Urinary bladder (tissue), 4 donors: Measurements from ENCODE around the gene RRP1B. TPM values are rescaled to one million over a fixed set of nuclear protein-coding genes. Genes with fewer than 3 reads are reported as not detected.
"Not testable (repeated sequence)": the region's sequence is repeated elsewhere in the genome, so short reads cannot be mapped to it uniquely, and the experiment has no call there.

Source experiments
- DNase-seq: peaks from one replicate; pipeline ENCODE4 v3.0.0-alpha.2; 2015; ENCODE audit errors: extremely low spot score
- H3K27ac ChIP-seq: one replicate; pipeline ENCODE4 v1.5.1; 2013; ENCODE audit warnings: low read depth, mild to moderate bottlenecking, moderate library complexity
- H3K36me3 ChIP-seq: one replicate; pipeline ENCODE4 v1.6.1; 2013; ENCODE audit warnings: mild to moderate bottlenecking, moderate library complexity; ENCODE audit not compliant: insufficient read depth
- H3K4me1 ChIP-seq: one replicate; pipeline ENCODE4 v1.6.1; 2013; ENCODE audit warnings: mild to moderate bottlenecking, moderate library complexity; ENCODE audit not compliant: insufficient read depth
- H3K4me3 ChIP-seq: one replicate; pipeline ENCODE4 v1.5.1; 2013; ENCODE audit warnings: low read depth, low read length
- whole genome bisulfite sequencing: extraction: QIAGEN DNeasy Blood & Tissue Kit; methylation state at CpG from one replicate; pipeline ENCODE4 v1.1.7; 2013; 5-methylcytosine and 5-hydroxymethylcytosine counted together
- polyA plus RNA-seq: library from polyadenylated mRNA; stranded (reverse); fragments of 200-250 nt; gene quantifications from one replicate; pipeline ENCODE4 v1.2.3, GENCODE V29; 2013
- total RNA-seq: library from RNA; depleted of rRNA; stranded (reverse); fragments of >200 nt; gene quantifications from one replicate; pipeline ENCODE4 v1.2.3, GENCODE V29; 2014
- donor health status: healthy with polysubstance abuse.
- donor health status: healthy.

Gene RRP1B, protein sequence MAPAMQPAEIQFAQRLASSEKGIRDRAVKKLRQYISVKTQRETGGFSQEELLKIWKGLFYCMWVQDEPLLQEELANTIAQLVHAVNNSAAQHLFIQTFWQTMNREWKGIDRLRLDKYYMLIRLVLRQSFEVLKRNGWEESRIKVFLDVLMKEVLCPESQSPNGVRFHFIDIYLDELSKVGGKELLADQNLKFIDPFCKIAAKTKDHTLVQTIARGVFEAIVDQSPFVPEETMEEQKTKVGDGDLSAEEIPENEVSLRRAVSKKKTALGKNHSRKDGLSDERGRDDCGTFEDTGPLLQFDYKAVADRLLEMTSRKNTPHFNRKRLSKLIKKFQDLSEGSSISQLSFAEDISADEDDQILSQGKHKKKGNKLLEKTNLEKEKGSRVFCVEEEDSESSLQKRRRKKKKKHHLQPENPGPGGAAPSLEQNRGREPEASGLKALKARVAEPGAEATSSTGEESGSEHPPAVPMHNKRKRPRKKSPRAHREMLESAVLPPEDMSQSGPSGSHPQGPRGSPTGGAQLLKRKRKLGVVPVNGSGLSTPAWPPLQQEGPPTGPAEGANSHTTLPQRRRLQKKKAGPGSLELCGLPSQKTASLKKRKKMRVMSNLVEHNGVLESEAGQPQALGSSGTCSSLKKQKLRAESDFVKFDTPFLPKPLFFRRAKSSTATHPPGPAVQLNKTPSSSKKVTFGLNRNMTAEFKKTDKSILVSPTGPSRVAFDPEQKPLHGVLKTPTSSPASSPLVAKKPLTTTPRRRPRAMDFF
- 17.2 TPM for total RNA-seq
- polyA plus RNA-seq = 13.5 TPM

DNA sequence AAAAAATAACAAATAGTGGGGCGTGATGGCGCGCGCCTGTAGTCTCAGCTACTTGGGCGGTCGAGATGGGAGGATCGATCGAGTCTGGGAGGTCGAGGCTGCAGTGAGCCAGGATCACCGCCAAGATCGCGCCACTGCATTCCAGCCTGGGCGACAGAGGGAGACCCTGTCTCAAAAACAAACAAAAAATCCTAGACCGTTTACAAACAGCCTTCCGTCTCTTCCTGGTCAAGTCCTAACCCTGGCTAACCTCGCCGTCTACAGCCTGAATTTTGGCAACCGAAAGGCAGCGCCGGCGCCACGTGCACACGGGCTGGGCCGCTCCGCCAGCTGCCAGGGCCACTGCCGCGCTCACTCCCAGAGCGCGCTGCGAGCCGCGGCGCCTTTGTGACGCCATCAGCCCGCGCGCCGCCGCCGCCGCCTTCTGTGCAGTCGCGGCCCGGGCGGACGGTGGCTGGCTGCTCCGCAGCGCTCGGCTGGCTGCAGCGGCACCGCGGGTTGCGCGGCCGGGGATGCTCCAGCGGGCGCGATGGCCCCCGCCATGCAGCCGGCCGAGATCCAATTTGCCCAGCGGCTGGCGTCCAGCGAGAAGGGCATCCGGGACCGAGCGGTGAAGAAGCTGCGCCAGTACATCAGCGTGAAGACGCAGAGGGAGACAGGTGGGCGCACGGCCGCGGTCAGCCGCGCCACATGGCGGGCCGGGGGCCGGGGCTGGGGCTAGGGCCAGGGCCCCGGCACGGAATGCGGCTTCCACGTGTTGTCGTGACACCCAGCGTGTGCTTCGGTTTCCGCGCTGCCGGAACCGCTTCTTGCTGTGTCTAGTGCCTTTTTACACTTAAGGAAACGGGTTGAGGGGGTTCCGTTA is at the start of gene RRP1B, which contains the start of gene HSF2BP:
RRP1B (plus strand) TSS at position 425 of the 865 bp plus-strand sequence; CDS start at position 530, 105 bp downstream.
HSF2BP (minus strand) TSS at position 353 of the 865 bp plus-strand sequence. CDS start 1,392 bp downstream, outside the sequence.
- Histone ChIP-seq H3K4me3 (peak within 1 kb of the TSS; percentile 80), H3K27ac (peak within 1 kb of the TSS; percentile 71), H3K36me3 (no peaks in the 10 kb centered on the region), H3K4me1 (no peaks in the 10 kb centered on the region)
- WGBS = 5% methylated on average over 92 of the region's 92 CpGs
- DNase-seq = no peak

DNA sequence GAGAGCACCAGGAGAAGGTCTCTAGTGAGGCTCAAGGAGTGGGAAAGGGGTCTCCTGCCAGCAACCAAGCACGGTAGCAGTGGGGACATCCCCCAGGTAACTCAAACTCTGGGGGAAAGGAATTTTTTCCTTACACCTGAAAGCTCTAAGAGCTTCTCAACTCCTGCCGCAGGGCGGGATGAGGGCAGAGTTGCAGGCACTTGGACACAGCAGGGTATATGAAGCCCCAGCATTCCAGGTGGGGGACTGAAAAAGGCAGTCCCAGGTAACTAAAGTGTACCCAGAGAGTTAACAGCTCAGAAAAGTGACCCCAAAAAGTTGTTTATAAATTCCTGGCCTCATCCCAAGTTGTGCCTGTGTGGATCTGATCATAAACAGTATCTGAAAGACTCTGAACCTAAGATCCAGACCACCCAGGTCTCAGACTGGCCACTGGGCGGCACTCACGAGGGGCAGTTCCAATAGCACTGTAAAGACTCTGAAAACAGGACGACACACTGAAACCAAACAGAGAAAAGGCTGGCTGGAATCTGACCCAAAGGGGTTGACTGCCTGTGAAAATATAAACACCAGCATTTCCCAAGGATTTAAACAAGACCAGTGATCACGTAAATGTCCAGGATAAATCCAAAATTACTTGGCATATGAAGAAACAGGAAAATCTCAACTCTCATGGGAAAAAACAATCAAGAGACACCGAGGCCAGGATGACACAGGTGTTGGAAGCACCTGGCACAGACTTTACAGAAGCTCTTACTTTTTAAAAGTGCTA is 47.6 kb upstream of the RRP1B start:
- Histone ChIP-seq H3K36me3 (no peaks in the 10 kb centered on the region), H3K4me3 (no peak overlapping the region), H3K4me1 (peaks cover 3% of the 10 kb centered on the region), H3K27ac (no peak overlapping the region)
- 30% methylated on average over 8 of the region's 8 CpGs for WGBS
- no peak for DNase-seq

DNA sequence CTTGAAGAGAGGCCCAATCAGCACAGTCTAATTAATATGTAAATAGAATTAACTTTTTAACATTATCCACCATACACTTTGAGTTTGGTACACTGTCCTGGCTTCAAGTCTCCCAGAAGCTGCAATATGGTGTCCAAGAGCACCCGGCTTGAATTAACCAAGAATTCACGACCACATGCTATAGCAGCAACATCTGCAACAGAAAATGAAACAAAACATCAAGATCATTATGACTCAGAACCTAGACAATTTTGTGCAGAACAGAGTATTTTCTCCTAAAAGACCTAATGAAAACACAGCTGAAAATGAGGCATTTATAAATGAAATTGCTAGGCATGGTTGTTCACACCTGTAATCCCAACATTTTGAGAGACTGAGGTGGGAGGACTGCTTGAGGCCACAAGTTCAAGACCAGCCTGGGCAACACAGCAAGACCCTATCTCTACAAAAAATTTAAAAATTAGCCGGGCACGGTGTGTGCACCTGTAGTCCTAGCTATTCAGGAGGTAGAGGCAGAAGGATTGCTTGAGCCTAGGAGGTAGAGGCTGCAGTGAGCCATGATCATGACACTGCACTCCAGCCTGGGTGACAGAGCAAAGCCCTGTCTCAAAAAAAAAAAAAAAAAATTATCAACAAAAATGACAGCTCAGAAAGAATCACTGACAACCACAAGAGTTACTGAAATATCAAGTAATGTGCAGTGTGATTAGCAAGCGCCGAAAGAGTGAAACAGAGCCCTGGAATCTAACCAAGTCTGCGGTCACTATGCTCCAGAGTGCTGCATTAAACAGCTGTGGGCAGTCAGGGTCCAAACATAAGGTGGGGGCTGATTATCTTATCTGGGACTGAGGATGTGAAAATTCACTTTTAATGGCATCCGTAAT is 45.4 kb upstream of the RRP1B start:
- DNase-seq = no peak

DNA sequence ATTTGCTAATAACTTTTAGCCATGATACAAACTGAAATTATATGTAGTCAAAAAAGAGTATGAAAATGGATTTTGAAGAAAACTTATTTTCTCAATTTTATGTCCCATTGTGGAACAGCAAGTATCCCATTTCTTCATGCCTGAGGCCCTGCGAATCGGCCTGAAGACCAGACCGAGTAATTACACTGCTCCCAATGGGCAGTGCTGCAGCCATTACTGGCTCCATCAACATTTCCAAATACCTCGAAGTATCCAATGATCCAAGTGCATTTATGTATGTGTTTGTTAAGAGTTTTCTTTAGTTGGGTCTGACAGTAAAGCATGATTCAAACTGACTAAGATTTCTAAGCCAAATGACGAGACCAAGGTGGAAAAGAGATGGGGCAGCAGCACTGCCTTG is 44.5 kb upstream of the RRP1B start:
- 82% methylated on average over 5 of the region's 5 CpGs for WGBS
- H3K36me3 ChIP-seq = no peaks in the 10 kb centered on the region
- DNase-seq = no peak

More for the DNA sequence above, 45.4 kb upstream of the RRP1B start:
- H3K36me3 ChIP-seq = no peaks in the 10 kb centered on the region
- 81% methylated on average over 8 of the region's 8 CpGs for WGBS
- H3K27ac ChIP-seq = no peak overlapping the region
- H3K4me3 ChIP-seq = no peak overlapping the region
- H3K4me1 ChIP-seq = peaks cover 3% of the 10 kb centered on the region

DNA sequence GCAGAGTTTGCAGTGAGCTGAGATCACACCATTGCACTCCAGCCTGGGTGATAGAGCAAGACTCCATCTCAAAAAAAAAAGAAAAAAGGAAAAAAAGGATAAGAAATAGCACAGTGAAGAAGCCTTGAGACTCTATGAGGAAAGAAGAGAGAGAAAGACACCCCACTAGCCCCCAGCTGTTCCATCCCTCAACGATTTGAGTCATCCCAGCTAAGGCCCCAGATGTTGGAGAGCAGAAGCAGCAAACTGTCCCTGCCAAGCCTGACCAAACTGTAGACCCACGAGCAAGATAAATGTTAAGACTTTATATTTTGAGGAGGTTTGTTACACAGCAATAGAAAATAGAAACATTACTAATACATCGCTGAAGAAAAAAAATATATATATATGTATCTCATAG is 42.5 kb upstream of the RRP1B start:
- H3K4me3 ChIP-seq, H3K27ac ChIP-seq, DNase-seq, H3K4me1 ChIP-seq, H3K36me3 ChIP-seq: not testable (repeated sequence)
- WGBS = 75% methylated on average over 3 of the region's 3 CpGs

More for the DNA sequence above, 44.5 kb upstream of the RRP1B start:
- peaks cover 1% of the 10 kb centered on the region for H3K4me1 ChIP-seq
- H3K27ac ChIP-seq = no peak overlapping the region
- H3K4me3 ChIP-seq = no peak overlapping the region

DNA sequence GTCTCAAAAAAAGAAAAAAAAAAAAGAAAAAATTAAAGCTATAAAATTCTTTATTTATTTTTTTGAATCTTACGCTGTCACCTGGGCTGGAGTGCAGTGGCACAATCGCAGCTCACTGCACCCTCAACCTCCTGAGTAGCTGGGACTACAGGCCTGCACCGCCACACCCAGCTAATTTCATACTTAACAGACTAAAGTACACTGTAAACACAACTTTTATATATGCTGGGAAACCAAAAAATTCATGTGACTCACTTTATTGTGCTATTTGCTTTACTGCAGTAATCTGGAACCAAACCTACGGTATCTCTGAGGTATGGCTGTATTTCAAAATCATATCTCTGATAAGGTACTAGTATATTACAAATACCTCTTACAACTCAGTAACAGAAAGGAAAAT is 40.4 kb upstream of the RRP1B start:
- Histone ChIP-seq H3K4me1 (no peaks in the 10 kb centered on the region), H3K27ac (no peak overlapping the region), H3K36me3 (no peaks in the 10 kb centered on the region), H3K4me3 (no peak overlapping the region)
- WGBS = 91% methylated on average over 4 of the region's 4 CpGs
- no peak for DNase-seq

DNA sequence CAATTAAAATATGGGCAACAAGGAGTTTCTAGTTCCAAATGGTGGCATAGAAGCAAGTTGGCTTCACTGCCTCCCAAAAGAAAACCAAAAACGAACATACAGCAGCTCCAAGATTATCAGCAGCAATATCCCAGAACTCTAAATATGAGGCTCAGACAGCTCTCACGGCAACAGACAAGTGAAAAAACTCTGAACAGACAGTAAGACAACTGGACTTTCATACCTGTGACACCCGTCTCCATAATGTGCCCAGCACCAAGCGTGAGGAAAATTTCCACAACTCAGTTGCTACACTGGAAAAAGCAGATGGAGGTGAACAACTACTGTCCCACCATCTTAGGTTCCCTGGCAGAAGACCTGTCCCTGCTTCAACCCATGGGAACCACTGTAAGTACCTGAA is 40.0 kb upstream of the RRP1B start:
- Histone ChIP-seq H3K4me3 (no peak overlapping the region), H3K27ac (no peak overlapping the region), H3K36me3 (no peaks in the 10 kb centered on the region), H3K4me1 (no peaks in the 10 kb centered on the region)
- WGBS = 92% methylated on average over 4 of the region's 4 CpGs
- no peak for DNase-seq

DNA sequence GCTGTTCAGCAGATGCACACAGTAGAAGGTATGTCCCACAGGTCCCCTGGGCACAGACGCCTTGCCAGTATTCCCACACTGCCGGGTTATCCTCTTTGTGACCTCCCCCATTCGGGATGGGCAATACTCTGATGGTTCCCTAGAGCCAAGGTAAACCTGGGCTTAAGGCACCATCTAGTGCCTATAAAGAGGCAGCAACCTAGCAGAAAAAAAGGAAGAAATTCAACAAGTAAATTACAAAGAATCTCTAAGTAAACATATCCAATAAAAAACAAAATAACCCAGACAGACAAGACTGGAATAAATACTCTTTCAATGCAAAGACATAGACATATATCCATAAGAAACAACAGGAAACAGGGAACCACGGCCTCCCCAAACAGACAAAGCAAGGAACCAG is 39.5 kb upstream of the RRP1B start:
- WGBS = 89% methylated on average over 4 of the region's 4 CpGs
- Histone ChIP-seq H3K4me1 (no peaks in the 10 kb centered on the region), H3K27ac (no peak overlapping the region), H3K36me3 (no peaks in the 10 kb centered on the region), H3K4me3 (no peak overlapping the region)
- DNase-seq = no peak

DNA sequence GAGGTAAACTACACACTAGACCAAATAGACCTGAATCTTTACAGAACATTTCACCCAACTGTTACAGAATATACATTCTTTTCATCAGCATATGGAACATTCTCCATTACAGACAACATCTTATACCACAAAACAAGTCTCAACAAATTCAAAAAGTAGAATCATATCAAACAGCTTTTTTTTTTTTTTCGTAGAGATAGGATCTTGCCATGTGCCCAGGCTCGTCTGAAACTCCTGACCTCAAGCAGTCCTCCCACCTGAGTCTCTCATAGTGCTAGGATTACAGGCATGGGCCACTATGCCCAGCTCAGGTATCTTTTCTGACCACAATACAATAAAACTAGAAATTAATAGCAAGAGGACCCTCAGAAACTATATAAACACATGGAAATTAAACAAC is 36.6 kb upstream of the RRP1B start:
- no peaks in the 10 kb centered on the region for H3K36me3 ChIP-seq
- WGBS = 80% methylated on average over 2 of the region's 2 CpGs
- no peaks in the 10 kb centered on the region for H3K4me1 ChIP-seq
- DNase-seq = no peak
- no peak overlapping the region for H3K27ac ChIP-seq
- H3K4me3 ChIP-seq = no peak overlapping the region

DNA sequence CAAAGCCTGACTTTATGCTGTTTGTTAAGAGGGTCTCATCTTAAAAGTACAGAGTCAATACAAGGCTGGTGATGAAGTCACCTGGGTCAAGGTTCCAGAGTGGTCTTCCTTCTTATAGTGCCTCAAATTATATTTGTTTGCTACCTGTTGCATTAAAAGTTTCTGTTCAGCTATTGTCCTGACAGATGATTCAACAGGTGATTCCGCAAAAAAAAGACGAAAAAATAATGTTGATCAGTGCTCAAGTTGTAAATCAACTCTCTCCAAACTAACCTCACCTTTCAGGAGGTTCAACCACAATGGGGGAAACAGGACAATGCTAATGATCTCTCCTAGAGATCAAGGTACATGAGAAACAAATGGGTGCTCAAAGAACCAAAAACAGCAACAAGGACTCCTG is 35.8 kb upstream of the RRP1B start:
- Histone ChIP-seq H3K4me3 (no peak overlapping the region), H3K4me1 (no peaks in the 10 kb centered on the region), H3K27ac (no peak overlapping the region), H3K36me3 (no peaks in the 10 kb centered on the region)
- DNase-seq = no peak
- 93% methylated on average over 2 of the region's 2 CpGs for WGBS

DNA sequence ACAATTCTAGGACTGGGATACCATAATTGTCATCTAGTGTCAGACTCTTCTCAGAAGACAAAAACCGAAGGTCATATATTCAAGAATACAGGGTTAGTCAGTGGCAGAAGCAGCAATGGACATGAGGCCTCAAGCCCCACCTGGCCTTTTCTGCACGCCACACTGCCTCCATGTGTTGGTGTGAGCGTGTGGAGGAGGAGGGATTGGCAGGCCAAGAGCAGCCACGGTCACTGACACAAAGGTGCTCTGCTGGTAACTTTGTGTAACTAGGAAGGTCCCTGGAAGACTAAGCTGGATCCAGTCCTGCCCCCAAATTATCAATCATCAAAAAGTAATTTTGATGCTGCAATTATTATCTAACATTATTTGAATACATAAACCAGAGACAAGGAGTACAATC is 35.0 kb upstream of the RRP1B start:
- 83% methylated on average over 4 of the region's 4 CpGs for whole genome bisulfite sequencing
- H3K36me3 ChIP-seq = no peaks in the 10 kb centered on the region
- H3K4me3 ChIP-seq = no peak overlapping the region
- DNase-seq = no peak
- no peaks in the 10 kb centered on the region for H3K4me1 ChIP-seq
- H3K27ac ChIP-seq = no peak overlapping the region

DNA sequence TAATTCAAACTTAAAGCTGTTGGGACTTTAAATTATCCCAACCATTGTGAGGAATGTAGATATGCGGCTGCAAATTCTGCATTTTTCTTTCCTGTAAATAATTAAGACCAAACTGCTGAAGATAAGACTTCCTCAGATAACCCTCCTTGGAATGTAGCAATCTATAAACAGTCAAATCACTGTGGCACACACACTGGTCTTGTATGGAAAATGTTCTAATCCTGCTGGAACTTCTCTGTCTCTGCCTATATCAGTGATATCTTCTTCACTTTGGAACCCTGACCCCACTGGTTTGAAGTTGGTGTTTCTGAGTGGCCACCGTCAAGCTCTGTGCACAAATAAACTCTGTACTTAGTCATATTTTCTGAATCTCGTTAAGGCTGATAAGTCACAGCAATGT is 33.0 kb upstream of the RRP1B start:
- DNase-seq = no peak
- Histone ChIP-seq H3K27ac (no peak overlapping the region), H3K36me3 (no peaks in the 10 kb centered on the region), H3K4me3 (no peak overlapping the region), H3K4me1 (no peaks in the 10 kb centered on the region)
- WGBS = 27% methylated on average over 3 of the region's 3 CpGs
